NCI-H446 treated with DMSO at 0.1 percent for 48 hours (cell line): ENCODE measurements around the gene FCN1.

Experiments
- DNase-seq: peaks from one replicate; lab custom pipeline; 2025; lab: John Stamatoyannopoulos, UW

FCN1 gene

DNA sequence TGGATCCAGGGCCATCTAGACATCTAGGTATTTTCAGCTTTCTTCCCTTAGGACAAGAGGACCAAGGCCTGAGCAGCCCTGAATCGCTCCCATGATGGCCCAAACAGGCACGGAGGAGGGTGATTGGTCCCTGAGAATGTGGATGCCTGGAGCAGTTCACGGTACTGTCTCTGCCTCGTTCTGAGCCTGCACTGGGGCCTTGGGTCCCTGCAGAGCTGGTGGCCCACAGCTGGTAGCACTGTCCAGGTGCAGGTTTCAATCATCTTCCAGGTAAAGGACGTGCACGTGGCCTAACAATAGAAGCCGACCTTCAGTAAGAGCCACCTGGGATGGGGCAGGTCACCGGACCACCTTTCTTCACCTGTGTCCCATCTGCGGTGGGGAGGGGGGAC is 19.4 kb upstream of the FCN1 start:
- no peak for DNase-seq

DNA sequence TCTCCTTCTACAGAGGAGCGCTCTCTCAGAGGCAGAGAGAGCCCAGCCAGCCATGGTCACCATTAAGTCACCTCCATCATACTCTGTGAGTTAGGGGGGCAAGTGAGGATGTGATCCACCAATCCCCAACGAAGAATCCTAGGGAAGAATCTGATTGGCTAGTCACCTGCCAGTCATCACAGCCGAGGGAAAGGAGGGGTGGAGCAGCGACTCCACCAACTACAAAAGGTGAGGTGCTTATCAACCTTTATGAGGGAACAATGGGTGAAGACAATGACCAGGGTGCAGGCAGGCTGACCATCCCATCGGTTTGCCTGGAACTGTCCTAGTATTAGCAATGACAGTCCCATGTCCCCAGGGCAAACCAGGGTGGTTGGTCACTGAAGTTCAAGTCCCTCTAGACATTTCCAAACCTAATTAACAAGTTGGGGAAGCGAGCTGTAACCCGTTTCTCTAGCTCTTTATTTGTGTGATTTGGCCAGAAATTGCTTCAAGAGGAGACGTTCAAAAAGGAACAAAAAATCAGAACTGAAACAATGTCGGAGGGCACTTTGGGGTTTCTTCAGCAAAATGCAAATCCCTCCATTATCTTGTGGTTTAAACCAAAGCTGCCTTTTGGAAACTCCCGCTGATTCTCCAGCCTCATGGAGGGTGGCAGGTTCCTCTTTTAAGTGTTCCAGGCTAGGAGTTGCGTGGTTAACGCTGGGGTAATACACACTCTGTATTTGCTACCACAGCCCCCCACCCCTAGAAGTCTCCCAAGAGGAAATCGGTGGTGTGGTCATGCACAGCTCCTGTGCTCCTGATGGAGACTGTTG is 18.8 kb upstream of the FCN1 start:
- no peak for DNase-seq

DNA sequence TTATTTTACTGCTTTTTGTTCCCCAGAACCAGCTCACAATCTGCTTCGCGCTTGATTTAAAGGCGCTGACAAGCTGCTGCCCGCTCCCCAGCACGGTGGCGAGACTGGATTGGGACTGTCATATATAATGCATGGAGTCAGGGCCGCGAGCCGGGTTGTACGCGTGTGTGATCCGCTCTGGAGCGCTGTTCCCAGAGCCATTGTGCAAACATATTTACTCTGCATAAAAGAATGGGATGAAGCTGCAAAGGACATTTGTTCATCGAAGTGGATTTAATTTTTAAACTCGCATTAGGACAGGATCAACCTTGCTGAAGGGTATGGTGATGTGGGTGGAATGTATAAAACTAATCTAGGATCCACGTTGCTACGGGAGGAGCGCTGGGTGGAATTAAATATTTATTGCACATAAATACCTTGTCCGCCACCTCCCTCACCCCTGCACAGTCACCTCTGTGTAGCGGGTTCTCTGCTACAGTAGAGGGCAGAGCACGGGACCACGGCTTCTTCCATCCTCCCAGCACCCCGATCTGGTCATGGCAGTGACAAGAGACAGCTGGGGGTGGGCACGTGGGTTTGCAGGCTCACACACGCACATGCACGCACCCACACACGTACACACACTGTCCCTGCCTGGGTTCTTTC is 18.1 kb upstream of the FCN1 start:
- DNase-seq, result no peak

DNA sequence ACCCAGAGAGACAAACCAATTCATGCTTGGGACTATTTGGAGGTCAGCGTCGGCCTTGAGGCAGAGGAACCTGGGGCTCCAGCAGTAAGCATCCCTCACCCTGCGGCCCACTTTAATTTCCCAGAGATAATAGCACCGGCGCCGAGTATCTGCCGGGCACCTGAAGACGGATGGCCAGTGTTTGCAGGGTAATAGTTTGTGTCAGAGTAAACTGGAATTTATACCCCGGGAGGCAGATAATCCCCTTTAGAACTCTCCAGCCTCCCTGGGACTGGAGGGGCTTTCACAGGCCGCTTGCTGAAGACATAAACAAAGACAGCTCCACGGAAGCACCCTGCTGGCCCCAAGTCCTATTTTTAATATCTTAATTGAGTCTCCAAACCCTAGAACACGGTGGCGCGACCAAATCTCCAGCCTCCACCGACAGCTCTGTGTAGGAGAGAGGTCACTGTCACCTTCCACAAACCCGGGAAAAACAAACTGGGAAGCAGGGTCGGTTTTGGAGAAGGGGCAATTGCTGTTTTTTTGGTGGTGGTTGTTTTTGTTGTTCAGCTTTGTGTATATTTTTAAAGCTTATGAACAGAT is 17.4 kb upstream of the FCN1 start:
- DNase-seq, result no peak

DNA sequence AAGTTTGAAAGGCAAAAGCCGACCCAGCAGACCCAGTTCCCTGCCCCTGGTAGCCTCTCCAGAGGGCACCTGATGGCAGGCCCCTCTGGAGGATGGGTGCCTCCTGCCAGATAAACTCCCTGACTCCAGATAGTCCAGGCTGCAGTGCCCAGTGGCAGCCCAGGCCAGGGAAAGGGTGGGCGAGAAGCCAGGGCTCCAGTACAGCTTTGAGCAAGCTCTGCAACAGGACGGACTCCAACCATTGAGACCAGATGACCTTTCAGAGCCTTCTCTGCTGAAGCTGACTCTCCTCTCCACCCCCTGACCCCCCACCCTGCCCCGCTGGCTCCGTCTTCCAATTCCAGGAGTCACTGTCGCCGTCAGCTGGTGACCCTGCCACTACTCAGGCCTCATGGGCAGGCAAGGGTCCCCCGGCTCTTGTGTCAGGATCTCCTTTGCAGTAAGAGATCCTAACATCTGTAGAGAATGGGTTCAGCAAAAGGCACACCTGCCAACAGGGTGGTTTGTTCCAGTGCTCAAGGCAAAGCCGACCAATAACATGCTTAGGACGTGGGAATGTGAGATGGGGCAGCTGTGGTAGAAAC is 15.5 kb upstream of the FCN1 start:
- no peak for DNase-seq

DNA sequence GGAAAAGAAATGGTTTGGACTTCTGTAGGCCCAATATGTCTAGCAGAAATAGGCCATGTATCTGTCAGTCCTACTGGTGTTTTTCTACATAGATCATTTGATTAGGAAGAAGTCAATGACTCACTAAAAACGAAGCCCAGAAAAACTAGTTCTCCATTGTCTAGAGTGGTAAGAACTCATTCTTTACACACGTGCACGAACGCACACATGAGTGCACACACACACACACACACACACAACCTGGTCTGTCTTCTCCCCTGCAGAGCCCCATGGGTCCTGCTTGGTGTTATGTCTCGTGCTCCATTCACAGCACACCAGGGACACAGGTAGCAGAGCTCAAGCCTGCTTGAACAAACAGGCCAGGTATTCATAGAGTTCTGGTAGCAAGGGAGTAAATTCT is 14.9 kb upstream of the FCN1 start:
- DNase-seq, result no peak

DNA sequence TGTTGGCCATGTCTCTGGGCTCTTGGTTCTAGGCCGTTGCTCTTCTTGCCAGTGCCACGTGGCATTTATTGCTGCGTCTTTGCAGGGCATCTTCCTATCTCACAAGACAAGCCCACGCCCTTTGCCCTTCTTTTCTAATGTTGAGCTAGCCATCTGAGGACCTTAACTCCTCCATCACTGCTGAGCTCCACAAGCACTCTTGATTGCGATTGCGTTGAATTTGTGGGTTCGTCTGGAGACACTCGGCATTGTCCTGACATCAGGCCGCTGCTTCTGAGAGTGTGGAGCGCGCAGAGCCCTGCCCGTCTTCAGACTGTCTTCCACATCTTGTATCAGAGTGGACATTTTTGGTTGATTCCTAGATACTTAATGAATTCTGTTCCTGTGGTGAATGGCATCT is 14.5 kb upstream of the FCN1 start:
- DNase-seq, result no peak

DNA sequence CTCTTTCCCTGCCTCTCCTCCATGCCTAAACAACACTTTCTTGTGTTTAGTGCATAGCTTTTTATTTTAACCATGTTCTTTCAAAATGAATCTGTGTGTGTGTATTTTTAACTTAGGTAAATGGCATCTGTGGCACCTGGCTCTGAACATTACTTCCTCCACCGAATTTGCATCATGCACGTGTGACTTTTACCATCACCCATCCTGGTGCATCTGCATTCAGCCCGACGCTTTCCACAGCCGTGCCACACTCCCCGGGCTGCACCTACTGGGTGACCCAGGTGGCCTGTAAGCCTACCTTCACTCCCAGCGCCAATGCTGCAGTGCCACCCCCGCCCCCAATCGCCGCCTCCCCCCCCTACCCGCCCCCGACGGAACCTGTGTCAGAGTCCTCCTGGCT is 12.7 kb upstream of the FCN1 start:
- DNase-seq, result no peak

DNA sequence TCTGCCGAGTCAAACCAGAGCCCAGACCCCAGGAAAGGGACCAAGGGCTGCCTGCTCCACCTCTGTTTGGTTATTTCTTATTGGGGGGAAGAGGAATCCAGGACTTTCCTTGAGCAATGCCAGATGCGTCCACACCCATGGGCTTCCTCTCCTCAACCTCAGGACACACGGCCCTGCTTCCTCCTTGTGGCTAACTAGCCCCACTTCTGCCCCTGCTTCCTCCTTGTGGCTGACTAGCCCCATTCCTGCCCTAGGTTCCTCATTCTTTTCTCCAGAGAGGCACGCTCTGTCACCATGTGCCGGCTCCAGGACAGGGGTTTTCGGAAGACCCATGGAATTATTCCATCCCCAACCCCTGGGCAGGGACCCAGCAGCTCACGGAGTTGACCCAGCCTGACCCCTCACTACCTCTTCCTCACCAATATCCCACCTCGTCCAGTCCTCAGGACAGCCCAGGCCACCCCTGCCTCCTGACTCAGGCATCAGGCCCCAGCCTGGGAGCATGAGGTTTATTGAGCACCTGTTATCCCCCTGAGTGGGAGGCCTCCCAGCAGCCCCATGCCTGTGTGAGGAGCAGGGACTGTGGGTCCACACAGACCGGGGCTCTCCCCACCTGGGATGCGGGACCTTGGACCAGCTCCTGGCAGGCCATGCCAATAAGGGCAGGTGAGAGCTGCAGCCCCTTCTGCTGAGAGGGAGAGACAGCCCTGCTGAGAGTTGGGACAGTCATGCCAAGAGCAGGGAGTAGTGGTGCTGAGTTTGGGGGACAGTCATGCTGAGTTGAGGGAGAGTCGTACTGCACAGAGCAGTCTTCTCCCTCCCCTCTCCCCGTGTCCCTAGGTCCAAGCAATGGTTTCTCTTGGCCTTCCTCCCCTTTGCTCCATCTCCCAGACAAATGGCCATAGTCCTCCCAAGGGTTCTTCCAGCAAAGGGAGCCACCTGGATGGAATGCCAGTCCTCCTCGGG is 11.8 kb upstream of the FCN1 start:
- no peak for DNase-seq

DNA sequence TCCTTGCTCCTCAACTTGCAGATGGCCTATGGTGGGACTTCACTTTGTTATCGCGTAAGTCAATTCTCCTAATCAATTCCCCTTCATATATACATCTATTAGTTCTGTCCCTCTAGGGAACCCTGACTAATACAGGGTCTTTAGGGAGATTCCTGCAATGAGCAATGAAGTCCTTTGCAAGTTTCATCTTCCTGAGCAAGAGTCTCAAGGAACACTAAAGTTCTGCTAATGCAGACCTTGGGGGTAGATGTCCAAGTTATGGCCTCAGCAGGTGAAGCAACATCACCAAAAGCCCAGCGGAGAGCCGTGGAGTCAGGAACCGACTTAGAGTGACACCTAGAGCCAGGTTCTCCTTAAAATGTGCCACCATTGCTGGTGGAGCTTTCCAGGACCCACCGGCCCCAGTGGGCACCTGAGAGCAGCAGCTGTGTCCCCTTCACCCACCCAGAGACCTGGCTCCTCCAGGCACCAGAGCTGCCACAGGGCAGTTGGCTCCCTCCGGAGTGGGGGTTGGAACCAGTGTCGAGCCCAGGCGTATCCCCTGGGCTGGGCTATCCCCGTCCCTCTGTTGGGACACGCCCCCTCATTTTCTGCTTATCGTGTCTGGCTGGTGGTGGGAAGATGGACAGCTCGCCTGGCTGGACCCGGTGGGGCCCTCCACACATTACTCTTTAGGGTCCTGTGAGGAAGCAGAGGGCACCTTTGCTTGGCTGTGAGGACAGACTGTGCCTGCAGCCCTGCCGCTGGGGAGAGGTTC is 10.9 kb upstream of the FCN1 start:
- no peak for DNase-seq

DNA sequence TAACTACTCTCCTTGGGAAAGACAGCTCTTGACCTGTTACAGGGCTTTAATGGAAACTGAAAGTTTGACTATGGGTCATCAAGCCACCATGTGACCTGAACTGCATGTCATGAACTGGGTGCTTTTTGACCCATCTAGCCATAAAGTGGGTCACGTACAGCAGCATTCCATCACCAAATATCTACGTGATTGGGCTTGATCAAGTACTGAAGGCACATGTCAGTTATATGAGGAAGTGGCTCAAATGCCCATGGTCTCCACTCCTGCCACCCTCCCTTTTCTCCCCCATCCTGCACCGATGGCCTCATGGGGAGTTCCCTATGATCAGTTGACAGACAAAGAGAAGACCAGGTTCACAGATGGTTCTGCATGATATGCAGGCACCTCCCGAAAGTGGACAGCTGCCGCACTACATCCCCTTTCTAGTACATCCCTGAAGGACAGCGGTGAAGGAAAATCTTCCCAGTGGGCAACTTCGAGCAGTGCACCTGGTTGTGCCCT is 7.3 kb upstream of the FCN1 start:
- DNase-seq, result no peak

DNA sequence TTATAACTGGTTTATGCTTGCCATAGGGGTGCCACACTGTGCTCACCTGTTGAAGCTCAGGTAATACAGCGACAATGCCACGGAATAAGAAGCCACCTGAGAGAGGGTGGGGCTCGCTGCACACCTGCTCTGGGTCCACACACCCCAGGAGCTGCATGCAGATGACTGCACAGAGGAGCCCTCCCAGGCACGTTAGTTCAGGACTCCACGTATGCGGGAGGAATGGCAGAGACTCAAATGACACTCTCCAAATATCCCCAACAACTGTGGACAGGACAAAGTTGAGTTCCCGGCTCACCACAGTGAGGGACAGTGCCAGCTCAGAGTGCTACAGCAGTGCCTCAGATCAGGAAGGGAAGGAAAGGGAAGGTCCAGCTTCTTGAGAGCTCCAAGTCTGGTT is 5.8 kb upstream of the FCN1 start:
- no peak for DNase-seq

DNA sequence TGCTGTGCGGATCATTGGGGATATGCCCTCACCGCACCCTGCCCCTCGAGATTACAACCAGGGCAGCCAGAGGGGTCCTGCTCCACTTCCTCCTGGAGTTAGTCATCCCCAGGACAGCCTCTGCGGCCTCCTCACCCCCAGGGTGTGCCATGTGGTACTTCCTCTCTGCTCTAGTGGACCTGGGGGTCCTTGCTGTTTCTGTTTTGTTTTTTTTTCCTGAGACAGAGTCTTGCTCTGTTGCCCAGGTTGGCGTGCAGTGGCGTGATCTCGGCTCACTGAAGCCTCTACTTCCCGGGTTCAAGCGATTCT is 5.2 kb upstream of the FCN1 start:
- DNase-seq, result no peak

DNA sequence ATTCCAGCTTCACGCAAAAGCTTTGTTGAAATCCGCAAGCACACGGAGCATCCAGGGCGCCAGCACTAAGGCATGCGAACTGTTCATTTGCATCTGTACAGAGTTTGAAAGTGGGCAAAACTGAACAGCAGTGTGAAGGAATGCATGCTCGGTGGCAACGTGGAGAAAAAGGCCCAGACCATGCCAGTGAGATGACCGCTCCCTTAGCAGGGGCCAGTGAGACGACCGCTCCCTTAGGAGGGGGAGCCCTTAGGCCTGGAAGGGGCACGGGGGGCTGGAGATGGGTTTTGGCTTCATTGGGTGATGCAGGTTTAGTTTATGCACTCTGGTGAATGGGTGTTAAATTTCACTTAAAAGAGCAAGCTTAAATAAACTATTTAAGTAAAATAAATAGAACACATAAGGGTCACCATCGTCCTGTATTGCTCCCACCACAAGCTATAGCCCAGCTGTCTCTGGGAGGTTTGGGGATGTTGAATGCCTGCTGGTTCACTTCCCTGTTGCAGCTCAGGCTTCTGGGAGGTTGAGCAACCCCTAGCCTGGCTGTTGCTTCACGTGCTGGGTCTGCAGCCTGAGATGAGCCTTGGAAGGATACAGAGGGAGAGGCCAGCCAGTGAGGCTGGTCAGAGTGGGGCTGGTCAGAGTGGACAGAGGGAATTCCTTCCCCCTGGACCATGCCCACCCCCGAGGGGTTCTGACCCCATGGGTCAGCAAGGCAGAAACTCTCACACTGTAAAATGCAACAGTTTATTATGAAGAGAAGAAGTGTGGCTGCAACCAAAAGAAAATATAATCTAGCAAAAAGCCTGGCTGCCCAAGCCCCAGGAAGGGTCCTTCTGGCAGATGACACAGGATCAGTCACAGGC is 4.6 kb upstream of the FCN1 start:
- no peak for DNase-seq

DNA sequence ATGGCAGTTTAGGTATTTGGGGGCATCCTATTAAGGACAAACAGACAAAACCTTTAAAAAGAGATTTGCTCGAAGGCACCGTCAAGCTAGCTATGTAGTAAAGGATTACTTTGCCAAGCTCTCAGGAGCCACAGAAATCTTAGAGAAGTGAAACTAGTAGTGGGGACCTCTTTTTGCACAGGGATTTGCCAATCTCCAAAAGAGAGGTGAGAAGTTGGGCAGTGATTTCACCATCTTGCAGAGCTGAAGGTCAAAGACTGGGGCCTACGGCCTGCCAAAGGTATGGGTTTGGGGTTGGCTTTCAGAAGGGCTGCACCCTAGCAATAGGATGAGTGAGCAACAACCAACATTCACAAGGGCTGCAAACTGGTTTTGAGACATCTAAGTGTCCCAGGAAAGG is 1.6 kb upstream of the FCN1 start:
- DNase-seq, result no peak

DNA sequence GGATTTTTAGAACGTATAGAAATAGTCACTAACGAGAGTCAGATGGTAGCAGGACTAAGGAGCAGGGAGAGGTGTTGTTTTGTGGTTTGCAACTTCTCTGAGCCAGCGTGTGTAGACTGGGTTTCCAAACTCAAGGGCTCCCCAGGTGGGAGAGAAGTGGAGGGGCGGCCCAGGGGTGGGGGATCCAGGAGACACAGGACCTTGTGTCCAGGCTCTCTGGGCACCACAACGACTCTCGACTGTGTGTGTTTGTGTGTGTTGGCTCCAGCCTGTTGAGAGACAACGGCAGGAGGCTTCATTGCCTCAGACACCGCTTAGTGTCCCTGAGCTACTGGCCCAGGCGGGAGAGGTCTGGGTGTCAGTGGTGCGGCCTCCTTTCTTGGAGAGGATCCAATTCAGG is 934 bp upstream of the FCN1 start:
- no peak for DNase-seq

DNA sequence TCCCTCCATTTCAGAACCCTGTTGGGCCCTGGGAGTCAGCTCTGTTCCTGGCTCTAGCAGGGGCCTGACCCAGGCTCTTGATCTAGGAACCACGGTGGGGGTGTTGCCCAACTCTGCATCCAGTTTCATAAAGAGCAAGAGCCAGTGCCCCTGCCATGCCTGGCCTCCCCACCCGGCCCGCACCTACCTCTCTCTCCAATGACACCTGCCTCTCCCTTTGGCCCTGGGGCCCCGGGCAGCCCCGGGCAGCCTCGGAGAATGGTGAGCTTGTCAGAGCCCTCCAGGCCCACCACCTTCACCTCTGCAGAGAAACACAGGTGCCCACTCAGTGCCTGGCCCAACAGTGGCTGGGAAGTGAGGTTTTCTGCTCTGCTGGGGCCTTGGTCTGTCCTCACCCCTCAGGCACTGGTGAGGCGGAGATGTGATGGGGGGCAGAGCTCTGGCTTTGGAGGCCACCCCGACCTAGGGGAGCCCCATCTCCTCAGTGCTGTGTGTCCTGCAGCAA is 1.5 kb downstream of the FCN1 start:
- no peak for DNase-seq

DNA sequence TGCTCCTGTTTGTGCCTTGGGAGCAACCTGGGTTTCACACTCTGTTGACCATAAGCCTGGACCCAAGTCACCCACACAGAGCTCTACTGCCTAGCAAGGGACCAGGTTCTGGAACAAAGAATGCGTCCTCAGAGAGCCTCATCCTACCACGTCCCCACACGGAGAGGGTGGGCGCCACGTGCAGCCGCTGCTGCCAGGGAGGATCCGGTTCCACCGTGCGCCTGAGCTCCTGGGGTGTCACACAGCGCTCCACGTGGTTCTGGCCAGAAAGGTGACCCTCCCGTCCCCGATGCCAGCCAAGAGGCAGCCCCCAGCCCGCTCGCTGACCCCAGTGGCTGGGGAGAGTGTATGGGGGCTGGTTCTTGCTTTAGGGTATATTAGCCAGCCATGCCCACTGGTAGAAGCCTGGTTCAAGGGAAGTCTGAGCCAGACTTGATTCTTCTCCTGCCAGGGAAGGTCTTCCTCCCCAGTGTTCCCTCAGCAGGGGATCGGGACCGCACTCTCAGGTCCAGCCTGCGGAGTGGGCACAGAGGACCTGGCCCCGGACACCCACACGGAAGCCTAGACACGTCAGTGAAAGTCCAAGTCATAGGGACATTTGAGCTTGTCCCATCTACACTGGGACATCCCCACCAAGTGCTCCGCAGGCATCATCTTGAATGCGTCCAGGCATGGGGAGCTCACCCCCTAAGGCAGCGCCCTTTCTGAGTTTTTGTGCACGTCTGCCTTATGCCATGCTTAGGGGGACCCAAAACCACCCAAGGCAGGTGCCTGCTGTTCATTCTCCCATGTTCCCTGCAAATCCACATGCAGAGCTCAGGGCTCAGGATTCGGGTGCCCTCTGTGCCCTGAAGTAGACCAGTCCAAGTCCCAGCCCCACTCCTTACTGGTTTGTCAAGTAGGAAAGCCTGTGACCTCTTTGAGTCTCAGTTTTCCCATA is 2.4 kb downstream of the FCN1 start:
- no peak for DNase-seq

DNA sequence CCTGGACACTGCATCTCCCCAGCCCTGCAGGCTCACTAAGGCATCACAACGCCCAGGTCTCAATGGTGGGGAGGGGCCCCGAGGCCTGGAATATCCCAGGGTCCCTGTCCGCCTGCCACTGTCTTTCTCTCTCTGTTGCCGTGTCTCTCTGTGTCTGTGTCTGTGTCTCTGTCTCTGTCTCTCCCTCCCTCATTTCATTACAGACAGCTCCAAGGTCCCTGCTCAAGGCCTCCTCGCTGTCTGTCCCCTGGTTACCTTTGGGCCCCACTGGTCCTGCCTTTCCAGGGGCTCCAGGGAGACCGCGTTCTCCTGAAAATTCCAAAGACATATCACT is 3.2 kb downstream of the FCN1 start:
- DNase-seq, result no peak
